GM18907 (cell line): ENCODE results near the gene PRDM12.
A peak's percentile ranks its signal among the peaks of the same experiment; 100 is the strongest.
"Not testable (repeated sequence)": the region's sequence is repeated elsewhere in the genome, so short reads cannot be mapped to it uniquely, and the experiment has no call there.

Experiments
- ATAC-seq: cut with Tn5 transposase; IDR thresholded peaks from one replicate; pipeline ENCODE4 v1.9.1; 2021; ENCODE audit warnings: mild to moderate bottlenecking, moderate library complexity; ENCODE audit not compliant: unreplicated experiment

Gene PRDM12

GRCh38 chr9:130663258-130663976, 977 bp upstream of the PRDM12 start:
- ATAC-seq: no peak

- ATAC-seq: no peak
Measured at GRCh38 chr9:130663977-130664250, 480 bp upstream of the PRDM12 start.

GRCh38 chr9:130665029-130665430, 636 bp downstream of the PRDM12 start:
- ATAC-seq: no peak

- ATAC-seq: no peak
Measured at GRCh38 chr9:130665431-130666392, 1.3 kb downstream of the PRDM12 start.

- no peak for ATAC-seq
Measured at GRCh38 chr9:130666393-130667119, 2.2 kb downstream of the PRDM12 start.

- no peak for ATAC-seq
Measured at GRCh38 chr9:130667120-130667435, 2.7 kb downstream of the PRDM12 start.

GRCh38 chr9:130668196-130668595, 3.8 kb downstream of the PRDM12 start:
- no peak for ATAC-seq

- ATAC-seq: no peak
Measured at GRCh38 chr9:130668659-130669058, 4.3 kb downstream of the PRDM12 start.

GRCh38 chr9:130669965-130670364, 5.6 kb downstream of the PRDM12 start:
- no peak for ATAC-seq

- ATAC-seq: no peak
Measured at GRCh38 chr9:130670644-130671043, 6.2 kb downstream of the PRDM12 start.

GRCh38 chr9:130672466-130672865, 8.1 kb downstream of the PRDM12 start:
- no peak for ATAC-seq

GRCh38 chr9:130672933-130673615, 8.7 kb downstream of the PRDM12 start:
- no peak for ATAC-seq

- no peak for ATAC-seq
Measured at GRCh38 chr9:130675396-130675795, 11.0 kb downstream of the PRDM12 start.

- no peak for ATAC-seq
Measured at GRCh38 chr9:130677252-130677651, 12.9 kb downstream of the PRDM12 start.

- peak; percentile 44 for ATAC-seq
Measured at GRCh38 chr9:130680836-130681768, 16.7 kb downstream of the PRDM12 start.

GRCh38 chr9:130681769-130682420, 17.5 kb downstream of the PRDM12 start:
- peak; percentile 23 for ATAC-seq

- ATAC-seq: no peak
Measured at GRCh38 chr9:130682421-130683121, 18.2 kb downstream of the PRDM12 start.

- no peak for ATAC-seq
Measured at GRCh38 chr9:130685104-130685503, 20.7 kb downstream of the PRDM12 start.

GRCh38 chr9:130685945-130686344, 21.6 kb downstream of the PRDM12 start:
- not testable (repeated sequence) for ATAC-seq
